OCI-LY7 (cell line): ENCODE results near the gene THSD7A.

Experiments
- CTCF ChIP-seq: fragments of 200-600 bp; sonication (generic); conservative IDR thresholded peaks from 2 replicates; pipeline ENCODE4 v1.5.1; 2014; ENCODE audit warnings: mild to moderate bottlenecking, antibody characterized with exemption, low read length, moderate library complexity, mixed read lengths
- EZH2phosphoT487 ChIP-seq: fragments of 200-600 bp; sonication (generic); IDR thresholded peaks from 2 replicates; pipeline ENCODE4 v1.6.1; 2018; ENCODE audit warnings: low read depth, borderline replicate concordance, mild to moderate bottlenecking, mixed run types, antibody characterized with exemption, low read length, moderate library complexity, mixed read lengths

- TF ChIP-seq CTCF (no peak), EZH2phosphoT487 (no peak)
These were observed 353.1 kb downstream of the THSD7A start for GRCh38 chr7:11478882-11479281.
